NCI-H460 (cell line): ENCODE results near the gene TNS3. TPM values are rescaled to one million over a fixed set of nuclear protein-coding genes. Genes with fewer than 3 reads are reported as not detected.

Experiments used
- DNase-seq: peaks from one replicate; pipeline ENCODE4 v3.0.0-alpha.2; 2016; ENCODE audit warnings: low read depth; ENCODE audit errors: extremely low read depth
- total RNA-seq: library from RNA; depleted of rRNA; stranded (reverse); fragments of >200 nt; shearing (Covaris generic); gene quantifications from 2 replicates; pipeline ENCODE4 v1.2.3, GENCODE V29; 2014

The TNS3 gene
- total RNA-seq, 1 experiment from 2014 or later, result 20.0 TPM

DNA sequence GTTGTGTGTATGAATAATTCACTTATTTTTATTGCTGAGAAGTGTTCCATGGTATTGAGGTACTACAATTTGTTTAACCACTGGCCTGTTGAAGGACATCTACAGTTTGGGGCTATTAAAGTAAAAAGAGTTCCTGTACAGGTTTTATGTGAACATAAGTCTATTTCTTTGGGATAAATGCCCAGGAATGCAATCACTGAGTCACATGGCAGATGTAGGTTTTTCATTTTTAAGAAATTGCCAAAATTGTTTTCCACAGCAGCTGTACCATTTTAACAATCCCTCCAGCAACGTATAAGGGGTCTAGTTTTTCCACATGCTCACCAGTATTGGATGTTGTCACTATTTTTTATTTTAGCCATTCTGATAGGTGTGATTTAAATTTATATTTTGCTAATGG lies 243.9 kb downstream of the TNS3 start:
- no peak for DNase-seq

DNA sequence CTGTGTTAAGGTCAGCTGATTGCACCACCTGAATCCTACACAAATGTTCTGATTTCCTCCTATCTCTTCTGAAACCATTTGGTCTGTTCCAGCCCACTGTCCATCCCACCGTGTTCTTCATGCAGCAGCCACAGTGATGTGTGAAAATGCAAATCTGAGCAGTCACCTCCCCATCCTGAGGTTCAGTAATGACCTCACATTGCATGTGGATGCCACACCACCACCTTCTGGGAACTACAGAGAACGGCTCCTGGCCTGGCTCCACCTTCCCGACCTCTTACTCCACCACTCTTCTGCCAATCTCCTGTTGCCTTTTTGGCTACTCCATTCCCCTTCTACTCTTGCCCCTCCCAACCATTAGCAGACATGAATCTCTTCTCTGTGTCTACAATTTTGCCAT lies 244.4 kb downstream of the TNS3 start:
- DNase-seq, result no peak

DNA sequence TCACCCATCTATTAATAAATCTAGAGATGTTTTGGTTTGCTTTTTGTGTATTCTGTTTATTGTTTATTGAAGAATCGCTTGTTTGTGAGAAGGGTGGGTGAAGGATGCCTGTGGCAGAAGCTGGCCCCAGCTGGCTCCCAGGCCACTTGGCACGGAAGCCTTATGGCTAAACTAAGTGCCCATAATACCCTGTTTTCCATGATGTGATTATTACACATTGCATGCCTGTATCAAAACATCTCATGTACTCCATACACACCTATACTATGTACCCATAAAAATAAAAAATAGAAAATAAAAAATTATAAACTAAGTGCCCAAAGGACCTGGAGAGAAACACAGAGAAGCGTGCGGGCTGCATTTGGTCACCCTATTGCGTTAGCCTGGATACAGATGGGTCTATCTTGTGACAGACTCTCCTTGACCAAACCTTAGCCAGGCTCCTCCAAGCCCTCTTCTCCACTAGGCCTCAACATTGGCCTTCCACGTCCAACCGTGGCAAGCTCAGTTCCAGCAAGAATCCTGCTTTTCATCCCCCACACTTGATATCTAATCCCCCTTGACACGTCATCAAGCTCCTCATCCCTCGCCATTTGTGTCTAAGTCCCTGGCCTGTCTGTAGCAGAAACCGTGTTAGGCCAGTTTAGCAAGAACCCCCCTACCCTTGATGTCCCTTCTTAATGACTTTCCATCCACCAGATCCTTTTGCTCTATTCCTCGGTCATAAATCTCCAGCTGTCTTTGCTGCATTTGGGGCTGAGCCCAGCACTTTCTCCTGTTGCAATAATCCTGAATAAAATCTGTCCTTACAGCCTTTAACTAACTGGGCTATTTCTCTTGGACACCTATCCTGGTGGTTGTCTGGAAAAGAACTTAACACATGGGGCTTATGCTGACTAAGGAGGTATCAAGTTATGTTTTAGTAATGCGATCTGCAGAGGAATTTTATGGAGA lies 245.2 kb downstream of the TNS3 start:
- DNase-seq, result no peak

DNA sequence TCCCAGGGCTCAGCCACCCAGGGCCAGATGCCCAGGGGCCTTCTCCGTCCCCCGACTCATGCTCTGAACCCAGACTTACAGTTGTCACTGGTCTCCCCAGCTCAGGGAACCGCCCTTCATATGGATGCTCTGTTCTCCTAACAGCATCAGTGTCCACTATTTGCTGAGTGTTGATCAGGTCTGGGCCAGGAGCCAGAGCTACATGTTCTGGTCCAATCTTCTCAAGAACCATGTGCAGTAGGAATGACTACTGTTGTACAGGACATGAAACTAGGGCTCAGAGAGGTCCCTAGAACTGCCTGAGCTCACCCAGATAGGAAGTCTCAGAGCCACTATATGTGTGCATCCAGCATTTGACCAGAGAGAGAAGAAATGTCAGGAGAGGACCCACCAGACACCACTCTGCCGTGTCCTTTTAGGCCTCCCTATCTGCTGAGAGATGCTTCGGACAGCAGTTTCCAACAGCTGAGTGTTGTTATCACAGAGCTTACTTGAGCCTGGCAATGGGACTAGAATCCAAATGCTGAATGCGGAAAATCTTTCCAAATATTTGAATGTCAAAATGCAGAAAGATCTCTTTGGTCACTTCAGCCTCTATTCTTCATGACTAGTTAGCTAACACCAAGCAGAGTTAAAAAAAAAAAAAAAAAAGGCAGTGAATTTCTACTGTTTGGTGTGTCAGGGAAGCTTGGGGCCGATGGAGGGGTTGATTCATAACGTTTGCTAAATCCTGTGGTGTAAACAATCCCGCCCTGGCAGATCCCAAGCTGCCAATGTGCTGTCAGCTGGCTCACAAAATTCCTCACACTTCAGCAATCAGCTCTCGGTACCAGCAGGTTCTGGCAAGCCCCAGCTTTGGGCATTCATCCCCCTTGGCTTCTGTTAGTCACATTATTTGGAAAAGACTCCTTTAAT lies 246.1 kb downstream of the TNS3 start:
- DNase-seq, result no peak

DNA sequence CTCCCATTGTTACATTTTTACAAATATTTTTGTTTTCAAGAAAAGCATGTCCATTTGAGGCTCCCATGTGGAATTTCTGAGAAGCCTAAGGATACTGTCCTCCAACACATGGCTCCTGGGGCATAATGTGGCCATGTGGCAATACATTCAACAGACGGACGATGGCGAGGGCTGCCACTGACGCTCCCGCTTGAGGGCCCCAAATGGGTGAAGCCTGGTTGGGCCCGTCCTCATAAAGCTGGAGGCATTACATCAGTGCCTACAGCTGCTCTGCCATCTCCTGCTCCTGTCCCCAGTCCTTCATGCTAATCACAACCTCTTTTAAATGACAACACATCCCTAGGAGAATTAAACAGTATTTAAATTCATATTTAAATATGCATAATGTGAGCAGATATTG lies 246.8 kb downstream of the TNS3 start:
- no peak for DNase-seq

DNA sequence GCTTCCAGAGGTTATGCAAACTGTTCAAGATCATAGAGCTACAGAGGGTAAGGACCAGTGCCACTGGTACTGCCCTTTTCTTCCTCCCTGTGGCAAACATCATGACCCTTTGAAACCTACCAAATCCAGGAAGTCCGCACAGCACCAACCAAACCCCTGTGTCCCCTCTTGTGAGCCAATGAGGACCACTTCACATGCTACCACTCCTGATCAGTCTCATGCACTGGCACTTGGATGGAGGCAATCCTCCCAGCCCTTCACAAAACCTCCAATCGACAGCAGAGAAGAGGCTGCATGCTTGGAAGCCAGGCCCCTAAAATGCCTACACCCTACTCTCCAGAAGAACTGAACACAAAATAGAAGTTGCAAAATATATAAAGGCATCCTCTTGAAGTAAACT lies 248.0 kb downstream of the TNS3 start:
- DNase-seq, result no peak

DNA sequence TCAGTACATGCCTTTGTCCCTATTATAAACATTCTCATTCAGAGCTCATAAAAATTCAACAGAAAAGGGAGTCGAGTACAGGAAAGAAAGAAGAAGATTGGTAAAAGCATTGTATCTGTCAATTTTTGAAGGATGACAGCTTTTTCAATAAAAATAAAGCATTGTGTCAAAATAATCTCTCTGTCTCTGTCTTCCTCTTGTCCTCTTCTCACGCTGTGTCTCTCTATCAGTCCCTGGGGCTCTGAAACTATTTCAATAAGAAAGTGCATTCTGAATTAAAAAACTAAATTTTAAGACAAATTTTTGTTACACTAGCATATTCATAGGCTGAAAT lies 248.4 kb downstream of the TNS3 start:
- DNase-seq, result no peak

DNA sequence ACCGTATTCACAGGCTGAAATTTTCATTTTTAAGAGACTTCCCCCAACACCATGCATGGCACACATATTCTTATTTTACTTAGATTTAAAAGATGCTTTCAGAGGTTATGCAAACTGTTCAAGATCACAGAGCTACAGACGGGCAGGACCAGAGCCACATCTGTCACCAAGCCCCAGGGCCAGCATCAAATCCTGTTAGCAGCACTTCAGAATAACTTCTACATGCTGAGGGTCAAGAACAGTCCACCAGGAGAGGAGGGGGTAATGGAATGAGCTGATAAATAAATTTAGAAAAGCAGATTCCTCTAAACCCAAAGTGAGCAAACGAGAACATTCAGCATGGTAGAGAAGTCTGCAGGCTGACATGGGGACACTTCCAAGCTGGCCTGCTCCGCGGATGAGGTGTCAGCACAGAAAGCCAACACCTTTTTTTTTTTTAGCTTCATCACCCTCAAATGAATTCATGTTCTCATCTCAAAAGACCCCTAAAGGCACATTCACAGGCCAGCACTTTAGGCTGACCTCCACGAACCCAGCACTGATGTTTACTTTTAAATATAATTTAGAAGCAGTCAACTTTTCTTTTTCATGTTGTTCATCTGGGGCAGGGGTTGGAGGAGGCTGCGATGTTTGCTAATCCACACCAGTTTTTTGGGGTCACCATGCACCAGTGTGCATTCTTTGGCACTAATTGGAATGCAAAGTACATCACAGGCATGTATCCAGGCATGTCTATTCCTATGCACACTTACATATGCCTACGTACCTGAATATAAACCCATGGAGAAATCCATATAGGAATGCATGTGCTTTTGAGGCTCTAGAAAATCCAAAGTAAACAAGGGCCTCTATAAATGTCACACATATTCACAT lies 249.0 kb downstream of the TNS3 start:
- DNase-seq, result no peak

DNA sequence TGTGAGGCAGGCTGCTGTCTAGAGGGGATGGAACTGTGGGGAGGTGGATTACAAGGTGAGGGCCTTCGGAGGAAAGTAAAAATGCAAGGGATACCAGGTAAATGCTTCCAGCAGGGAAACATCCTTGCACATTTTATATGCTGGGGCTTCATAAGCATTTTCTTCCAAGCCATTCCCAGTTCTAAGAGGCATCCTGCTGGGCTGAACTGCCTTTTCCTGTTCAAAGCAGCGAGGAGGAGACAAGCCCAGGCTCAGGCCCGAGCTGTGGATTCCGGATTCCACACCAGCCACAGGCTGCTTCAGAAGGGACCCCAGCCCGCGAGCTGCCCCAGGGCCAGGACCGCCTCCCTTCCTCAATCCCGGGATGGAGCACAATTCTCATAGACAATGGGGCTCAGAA lies 249.7 kb downstream of the TNS3 start:
- no peak for DNase-seq

DNA sequence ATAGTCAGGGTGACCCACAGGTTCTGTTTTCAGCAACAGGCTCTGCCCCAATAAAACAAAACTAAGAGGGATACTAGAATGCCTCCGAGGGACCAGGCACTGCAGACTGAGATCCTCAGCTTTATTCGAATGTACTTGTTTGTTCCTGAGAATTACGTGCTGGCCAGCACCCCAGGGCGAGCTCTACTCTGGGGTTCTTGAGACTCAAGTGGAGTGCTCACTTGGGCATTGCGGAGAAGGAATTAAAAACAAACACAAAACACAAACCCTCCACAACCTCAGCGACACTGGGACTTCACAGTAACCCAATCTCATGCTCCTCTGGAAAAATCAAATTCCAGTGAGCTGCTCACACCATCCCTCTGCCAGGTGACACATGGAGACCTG lies 250.7 kb downstream of the TNS3 start:
- DNase-seq, result no peak

DNA sequence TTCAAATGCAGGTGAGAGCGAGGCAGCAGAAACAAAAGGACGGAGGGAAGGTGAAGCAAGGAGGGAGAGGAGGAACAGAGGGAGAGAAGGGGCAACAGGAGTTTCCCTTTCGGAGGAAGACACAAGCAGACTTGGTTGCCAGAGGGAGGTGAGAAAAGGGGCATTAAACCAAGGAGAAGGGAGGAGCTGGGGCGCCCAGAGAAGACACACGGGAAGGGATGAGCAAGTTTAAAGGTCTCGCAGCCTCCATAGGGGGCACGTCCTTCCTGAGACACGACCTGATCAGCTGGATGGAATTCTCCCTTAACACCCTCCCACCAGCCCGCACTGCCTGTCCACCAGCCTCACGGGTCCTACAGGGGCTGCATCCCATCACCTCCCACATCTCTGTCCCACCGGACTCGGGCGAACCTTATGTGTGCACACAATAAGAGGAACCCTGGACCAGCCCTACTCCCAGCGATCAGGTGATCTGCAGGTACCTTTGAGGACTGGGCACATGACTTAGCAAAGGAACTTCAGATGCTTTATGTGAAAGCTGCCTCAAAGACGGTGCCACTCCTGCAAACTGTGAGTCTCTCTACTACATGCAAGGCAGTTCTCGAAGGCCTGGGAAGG lies 251.2 kb downstream of the TNS3 start:
- DNase-seq, result no peak

DNA sequence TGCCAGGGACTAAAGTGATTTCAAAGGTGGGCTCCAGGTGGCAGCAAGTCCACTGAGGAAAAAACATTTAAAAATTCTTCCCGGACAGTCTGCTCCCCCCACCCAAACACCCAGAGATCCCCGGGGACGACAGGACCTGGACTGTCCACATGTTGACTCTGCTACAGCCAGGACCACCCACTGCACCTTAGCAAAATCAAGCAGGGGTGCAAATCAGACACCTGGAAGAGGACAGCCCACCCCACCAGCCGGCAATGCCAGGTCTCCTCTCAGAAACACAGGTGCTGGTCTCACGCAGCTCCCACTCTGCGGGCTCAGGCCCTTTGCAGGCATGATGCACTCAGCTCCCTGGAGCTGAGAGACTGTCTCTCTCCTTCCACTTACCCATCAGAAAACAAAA lies 251.9 kb downstream of the TNS3 start:
- no peak for DNase-seq

DNA sequence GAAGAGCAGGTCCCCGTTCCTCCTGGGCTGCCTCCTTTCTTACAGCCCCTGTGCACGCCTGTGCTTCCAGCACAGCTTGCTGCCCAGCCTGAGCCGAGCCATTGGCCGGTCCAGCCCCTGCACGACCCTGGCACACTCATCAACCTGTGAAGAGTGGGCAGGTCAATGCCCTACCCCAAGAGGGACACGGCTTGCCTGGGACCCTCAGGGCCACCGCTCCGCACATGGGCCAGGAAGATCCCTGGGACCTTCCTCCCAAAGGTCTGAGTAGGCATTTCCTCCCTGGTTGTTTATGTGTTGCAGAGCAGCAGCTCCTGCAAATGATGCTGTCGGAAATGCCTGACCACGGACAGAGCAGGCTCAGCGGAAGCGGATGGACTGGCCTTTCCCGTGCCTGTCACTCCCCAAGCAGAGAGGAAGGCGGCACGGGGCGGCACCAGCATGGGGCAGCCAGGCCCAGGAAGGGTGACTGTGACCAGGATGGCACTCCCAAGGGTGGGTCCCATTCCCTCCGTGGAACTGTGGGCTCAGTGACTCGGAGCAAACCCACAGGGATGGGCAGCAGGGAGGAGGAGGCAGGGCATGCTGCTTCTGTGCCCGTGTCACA lies 252.5 kb downstream of the TNS3 start:
- DNase-seq, result no peak

DNA sequence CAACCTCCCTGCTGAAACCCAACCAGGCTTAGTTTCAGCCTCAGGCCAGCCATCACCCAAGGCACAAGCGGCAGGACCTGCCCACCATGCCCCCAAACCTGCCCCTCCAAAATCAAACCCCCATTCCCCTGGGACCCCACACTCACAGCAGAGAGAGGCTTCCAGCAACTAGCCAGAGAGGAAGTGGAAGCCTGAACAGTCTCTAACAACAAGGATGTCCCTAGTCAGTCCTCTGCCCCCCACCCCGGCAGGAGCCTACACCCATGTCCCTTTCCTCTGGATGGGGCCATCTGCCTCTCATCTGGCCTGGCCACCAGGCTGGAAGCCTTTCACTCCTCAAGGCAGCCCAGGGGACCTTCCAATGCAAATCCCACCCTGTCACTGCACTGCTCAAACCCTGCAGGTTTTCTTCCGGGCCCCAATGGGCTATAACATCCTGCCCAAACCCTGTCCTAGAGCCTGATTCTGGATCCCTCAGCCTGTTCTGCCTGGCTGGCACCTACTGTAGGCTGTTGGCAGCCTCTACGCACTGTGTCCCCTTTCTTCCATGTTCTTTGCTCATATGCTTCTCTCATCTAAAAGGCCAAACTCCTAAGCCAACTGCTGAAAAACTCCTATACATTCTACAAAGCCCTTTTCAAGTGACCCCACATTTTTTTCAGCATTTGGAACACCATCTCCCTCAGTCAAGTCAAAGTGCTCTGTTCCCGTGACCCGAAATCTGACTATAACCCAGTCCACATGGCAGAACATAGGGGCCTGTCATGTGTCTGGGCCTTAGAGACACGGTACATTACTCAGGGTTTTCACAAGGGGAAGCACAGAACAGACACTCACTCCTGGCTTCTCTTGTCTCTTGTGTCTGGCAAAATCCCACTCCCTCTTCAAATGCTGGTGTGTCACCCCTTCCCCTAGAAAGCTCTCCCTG lies 253.3 kb downstream of the TNS3 start:
- DNase-seq, result no peak

DNA sequence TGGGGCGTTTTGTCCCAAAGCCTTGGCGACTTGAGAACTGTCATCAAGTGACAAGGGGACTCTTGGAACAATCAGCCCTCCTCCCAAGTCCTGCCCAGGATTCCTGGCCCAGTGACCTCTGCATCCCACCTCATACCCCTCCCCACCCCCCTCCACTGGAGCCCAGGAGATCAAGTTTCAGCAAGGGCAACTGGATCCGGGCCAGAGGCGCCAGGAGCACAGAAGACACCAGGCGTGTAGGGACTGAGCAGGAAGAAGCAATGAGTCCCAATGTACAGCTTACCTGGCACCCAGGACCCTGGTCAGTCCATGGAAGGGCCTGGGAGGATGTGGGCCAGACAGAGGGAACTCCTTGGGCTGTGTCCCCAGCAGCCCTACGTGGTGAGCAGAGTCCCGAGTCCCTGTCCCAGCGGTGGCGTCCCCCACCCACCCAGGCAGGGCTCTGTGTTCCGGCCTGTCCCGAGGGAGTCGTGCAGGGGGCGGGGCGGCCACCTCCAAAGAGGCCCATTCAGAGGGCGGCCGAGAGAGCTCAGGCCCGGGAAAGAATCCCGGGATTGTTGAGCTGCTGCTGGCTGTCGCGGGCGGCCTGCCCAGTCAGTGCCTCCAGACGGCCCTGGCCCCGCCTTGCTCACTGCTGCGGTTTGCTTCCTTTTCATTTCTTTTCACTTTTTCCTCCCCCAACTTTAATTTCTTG lies 254.1 kb downstream of the TNS3 start:
- no peak for DNase-seq

DNA sequence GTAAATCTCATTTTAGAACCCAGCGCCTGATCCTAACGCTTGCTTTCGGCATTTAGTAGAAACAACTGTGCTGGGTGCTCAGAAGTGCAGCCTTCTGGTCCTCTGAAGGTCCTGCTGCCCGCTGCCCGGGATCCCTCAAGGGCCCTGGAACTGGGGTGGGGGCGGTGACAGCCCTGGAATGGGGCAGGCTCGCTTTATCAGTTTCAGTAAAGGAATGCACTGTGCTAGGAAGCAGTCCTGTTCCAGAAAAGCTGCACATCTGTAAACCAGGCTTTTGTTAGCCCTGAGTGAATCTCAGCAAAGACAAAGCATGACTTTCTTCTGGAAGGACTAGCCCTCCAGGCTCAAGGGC lies 254.6 kb downstream of the TNS3 start:
- DNase-seq, result no peak

DNA sequence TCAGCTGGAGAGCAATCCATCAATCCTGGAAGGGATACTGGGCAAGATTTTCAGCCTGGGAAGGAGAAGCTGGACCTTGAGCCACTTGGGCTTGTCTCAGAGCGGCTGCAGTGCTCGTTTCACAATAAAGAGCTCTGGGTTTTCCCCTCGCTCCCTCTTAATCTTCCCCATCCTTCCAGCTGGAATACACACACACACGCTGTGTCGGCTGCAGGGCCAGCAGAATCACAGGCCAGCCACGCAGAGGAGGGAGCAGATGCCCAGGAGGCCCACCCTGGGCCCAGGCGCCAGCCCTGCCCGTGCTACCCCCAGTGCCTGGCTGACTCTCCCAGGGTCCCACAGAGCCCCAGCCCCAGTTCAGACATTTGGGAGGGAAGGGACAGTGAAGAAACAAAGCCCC lies 255.1 kb downstream of the TNS3 start:
- DNase-seq, result no peak

DNA sequence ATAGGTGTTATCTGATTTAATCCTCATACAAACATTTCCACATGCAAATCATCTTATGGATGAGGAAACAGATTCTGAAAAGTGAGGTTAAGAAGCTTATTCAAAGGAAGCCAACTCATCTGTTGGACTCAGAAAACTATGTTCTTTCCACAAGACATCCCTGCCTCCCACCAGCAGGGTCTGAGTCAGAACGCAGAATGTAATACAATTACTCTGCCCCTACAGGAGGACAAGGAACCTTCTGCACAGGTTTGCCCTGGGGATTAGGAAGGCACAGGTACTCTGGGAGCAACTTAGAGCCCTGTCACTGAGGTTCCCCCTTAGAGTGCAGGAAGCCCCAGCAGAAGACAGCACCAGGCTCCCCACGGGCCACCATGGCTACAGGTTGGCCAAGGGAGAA lies 255.7 kb downstream of the TNS3 start:
- DNase-seq, result no peak
